SKM-1 (cell line): ENCODE measurements around the gene ZBTB32.
A peak's percentile ranks its signal among the peaks of the same experiment; 100 is the strongest.

Experiments
- DNase-seq: peaks from one replicate; lab custom pipeline; 2025; ENCODE audit not compliant: unreplicated experiment; lab: John Stamatoyannopoulos, UW

The ZBTB32 gene

DNA sequence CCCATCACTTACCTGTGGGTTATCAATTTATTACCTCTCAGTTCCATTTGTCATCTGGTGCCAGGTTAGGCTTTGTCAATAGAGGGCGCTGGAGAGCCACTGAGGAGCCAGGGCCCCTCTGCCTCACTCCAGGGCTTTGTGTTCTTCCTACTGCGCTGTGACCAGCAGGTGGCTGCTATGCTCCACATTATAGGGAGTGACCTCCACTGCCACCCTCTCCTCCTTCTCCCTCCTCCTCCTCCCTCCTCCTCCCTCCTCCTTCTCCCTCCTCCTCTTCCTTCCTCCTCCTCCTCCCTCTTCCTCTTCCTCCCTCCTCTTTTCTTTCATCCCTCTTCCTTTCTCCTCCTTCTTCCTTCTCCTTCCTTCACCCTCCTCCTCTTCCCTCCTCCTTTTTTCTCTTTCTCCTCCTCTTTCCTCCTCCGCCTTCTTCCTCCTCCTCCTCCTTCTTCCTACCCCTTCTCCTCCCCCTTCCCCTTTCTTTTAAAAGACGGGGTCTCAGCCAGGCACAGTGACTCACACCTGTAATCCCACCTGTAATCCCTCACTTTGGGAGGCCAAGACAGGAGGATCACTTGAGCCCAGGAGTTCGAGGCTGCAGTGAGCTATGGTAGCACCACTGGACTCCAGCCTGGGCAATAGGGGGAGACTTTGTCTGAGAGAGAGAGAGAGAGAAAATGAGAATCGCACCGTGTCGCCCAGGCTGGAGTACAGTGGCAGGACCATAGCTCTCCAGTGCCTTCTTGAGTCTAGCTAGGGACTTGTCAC lies 10.3 kb upstream of the ZBTB32 start:
- DNase-seq, result peak; percentile 75

DNA sequence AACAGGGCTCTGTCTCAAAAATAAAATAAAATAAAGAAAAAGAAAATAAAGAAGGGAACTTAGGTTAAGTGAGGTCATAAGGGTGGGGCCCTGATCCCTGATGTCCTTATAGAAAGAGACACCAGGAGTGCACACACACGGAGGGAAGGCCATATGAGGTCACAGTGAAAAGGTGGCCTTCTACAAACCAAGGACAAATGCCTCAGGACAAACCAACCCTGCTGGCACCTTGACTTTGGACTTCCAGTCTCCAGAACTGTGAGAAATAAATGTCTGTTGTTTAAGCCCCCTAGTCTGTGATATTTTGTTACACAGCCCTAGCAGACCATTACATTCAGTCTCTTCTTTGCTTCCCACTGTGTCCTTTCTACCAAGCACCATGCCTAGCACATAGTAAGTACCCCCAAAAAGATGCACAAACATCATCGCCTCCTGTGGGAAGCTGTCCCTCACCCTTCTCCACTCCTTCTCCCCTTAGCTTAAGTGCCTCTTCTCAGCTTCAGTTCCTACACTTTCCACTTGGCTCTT lies 8.4 kb upstream of the ZBTB32 start:
- DNase-seq, result no peak

DNA sequence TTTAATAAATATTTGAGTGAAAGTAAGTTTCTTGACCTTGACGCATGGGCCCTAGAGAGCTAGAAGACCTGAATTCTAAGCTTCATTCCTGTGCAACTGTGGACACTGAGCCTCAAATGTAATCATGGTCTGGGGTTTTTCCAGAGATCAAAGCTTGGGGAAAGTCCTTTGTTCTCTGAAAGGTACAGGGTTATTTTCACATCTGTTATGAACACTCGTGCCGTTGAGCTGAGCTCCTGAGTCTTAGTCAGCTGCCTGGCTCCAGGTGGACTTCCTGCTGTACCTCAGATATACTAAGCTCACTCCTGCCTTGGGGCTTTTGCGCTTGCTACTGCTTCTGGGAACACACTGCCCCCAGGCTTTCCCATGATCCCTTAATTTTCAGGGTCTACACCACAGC lies 7.5 kb upstream of the ZBTB32 start:
- no peak for DNase-seq

DNA sequence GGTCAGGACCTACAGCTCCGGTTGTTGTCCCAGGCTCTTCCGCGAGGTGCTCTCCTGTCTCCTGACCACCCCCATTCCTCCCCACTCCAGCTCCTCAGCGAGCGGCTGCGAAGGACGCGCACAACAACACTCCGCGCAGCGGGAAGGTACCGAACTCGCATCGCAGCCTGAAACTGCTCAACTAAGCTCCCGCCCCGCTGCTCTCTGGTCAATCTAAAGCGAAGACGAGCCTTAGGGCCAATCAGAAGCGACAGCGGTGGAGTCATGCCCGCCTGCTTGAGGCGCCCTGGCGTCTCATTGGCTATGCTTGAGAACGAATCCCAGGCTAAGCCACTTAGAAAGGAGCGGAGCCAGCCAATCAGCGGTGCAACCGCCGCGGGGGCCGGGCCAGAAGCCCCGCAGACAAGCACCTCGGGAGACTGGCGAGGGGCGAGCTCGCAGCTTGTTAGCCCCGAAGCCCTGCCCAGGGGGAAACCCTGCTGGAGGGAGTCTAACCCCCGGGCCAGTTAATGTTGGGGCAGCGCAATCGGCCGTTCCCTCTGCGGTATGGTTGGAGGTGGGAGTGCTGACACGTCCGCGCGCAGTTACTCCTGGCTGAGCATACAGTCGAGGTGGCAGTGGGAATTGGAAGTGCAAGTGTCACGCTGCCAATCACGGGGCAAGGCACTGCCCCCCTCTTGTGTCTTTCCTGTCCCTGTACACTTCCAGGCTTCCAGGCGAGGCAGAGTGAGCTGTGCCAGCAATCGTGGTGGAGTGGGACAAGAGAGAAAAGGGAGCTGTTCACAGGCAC lies 1.9 kb upstream of the ZBTB32 start:
- DNase-seq, result peak; percentile 88

DNA sequence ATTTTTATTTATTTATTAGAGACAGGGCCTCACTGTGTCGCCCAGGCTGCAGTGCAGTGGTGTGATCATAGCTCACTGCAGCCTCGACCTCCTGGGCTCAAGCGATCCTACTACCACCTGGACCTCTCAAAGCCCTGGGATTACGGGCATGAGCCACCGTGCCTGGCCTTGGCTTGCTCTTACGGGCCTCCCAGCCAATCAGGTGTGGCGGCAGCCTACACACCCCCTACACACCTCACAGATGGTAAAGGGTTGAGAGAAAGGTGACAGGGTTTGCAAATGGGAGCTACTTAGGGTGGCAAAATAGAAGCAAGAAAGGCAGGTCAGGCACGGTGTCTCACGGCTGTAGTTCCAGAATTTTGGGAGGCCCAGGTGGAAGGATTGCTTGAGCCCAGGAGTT lies 1.0 kb upstream of the ZBTB32 start:
- no peak for DNase-seq

DNA sequence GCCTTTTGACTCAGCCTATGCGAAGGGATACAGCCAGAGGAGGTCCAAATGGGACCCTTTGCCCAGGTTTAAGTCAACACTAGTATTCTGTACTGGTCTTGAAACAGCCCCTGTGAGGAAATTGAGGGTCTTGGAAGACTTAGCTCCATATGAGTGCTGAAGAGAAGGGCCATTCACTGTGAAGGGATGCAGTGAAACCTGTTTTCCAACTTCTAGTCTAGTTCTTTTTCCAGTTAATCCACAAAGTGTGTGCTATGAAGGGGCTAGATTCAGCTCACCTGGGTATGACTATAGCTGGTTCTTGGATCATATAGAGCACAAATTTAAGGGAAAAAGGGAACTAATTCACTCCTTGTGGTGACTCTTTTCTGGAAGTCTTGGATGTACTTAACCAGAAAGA lies 4.0 kb downstream of the ZBTB32 start:
- no peak for DNase-seq

DNA sequence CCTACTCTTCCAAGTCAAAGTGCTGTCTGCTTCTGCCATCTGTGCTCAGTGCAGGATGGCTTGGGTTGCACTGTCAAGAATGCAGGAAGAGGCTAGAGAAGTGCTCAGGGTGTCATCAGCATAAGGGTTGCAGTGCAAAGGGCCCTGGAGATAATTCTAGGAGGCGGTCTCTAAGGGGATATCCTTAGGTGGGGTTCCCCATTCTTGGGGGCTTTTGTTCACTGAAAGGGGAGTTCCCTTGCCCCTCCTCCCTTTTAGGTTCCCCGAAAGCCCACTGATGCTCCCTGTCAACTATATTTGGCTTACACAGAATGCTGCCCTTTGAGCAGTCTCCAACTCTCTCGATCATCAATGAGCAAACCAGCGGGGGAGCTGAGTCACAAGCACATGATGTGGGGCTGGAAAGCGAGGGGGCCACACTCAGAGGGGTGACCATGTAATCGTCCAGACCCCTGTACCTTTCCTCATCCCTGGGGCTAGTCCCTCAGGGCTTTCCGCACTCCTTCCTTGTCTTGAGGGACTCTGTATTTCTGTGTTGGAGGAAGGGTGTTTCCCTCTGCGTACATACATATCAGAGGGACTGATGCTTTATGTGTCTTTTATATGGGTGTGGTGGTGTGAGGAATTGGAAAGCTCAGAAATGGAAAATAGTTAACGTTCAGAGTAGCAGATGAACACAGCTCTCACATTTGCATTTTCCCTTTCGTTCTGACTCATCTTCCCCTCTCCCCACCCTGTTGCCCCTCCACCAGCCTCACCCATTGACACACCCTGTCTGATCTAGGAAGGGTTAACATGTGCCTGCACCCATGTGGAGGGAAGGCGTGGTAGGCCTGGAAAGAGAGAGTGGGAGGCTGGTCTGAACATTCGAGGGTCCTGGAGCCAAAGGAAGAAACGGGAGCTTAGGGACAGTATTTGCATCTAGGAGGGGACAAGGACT lies 6.7 kb downstream of the ZBTB32 start:
- no peak for DNase-seq

DNA sequence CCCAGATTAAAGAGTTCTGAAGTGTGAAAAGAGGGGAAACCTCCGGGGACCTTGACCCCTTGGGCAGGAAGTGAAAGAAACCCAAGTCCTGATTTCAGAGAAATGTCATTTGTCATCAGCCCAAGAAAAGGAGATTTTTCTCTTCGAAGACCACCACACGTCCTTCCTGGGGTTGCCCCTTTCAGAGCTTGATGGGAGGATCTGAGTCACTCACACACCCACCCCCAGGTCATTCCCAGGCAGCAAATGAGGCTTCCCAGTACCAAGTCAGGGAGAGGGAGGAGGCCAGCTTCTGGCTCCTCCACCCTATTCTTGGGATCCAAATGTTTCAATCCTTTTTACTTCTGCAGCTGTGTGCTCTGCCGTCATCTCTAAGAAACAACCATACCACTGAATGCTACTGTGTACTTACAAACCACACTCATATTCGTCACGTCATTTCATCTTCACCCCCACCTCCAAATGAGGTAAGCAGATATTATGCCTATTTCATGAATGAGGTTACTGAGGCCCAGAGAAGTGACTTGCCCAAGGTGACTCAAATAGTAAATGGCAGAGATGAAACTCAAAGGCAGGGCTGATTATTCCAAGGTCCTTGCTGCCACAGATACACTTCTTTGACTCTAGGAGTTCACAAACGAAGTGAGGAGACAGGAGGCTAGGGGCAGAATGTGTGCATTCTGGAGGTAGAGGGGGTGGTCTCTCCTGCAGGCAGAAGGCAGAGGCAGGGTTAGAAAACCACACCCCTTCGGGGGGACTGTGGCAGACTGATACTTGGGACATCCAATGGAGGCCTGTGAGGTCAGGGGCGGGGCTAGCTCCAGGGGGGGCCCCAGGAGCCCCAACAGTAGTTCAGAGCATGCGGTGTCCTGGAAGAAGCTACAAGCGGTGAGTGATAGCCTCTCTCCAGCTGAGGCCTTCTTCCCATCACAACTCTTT lies 8.5 kb downstream of the ZBTB32 start:
- DNase-seq, result no peak

DNA sequence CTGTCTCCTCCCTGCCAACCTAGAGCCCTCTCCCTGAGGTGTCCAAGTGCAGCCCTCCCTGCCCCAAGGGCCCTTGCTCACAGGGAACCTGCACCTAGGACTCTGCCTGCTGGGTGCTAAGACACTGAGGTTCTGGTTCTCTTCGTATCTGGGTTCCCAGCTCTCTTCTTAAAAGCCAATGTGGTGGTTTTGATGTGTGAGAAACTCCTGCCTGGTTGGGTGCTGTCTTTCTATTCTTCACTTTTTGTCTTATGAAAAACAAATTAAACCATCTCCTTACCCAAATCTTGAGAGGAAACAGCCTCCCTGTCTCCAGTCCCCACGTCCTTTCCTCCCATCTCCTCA lies 9.1 kb downstream of the ZBTB32 start:
- no peak for DNase-seq

DNA sequence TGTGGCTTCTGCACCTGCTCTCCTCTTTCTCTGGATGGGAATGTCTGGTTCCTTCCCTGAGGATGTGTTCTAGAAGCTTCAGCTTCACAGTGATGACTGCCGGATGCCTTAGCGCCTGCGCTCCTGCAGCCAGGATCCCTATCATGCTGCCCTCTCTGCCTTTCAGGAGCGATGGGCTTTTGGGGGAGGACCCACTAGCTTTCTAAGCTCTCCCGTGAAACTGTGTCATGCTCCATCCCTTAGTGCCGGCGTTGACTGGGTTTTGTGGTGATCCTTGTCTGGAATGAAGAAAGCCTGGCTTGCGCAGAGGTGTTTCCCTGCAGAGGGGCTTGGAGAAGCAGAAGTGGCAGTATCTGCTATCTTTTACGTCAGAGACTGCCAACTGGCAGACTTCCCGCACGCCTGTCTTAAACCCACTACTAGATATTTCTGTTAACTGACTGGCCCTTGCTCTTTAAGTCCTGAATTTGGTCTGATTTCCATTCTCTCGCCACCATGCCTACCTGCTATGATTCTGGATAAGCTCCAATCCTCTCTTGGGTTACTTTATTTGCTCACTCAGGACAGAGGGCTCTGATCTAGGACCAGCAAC lies 9.6 kb downstream of the ZBTB32 start:
- DNase-seq, result no peak

DNA sequence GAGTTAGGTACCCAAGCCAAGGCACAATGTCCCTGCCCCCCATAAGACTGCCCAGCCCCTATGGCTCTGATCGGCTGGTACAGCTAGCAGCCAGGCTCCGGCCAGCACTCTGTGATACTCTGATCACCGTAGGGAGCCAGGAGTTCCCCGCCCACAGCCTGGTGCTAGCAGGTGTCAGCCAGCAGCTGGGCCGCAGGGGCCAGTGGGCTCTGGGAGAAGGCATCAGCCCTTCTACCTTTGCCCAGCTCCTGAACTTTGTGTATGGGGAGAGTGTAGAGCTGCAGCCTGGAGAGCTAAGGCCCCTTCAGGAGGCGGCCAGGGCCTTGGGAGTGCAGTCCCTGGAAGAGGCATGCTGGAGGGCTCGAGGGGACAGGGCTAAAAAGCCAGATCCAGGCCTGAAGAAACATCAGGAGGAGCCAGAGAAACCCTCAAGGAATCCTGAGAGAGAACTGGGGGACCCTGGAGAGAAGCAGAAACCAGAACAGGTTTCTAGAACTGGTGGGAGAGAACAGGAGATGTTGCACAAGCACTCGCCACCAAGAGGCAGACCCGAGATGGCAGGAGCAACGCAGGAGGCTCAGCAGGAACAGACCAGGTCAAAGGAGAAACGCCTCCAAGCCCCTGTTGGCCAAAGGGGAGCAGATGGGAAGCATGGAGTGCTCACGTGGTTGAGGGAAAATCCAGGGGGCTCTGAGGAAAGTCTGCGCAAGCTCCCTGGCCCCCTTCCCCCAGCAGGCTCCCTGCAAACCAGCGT lies 10.4 kb downstream of the ZBTB32 start:
- no peak for DNase-seq

DNA sequence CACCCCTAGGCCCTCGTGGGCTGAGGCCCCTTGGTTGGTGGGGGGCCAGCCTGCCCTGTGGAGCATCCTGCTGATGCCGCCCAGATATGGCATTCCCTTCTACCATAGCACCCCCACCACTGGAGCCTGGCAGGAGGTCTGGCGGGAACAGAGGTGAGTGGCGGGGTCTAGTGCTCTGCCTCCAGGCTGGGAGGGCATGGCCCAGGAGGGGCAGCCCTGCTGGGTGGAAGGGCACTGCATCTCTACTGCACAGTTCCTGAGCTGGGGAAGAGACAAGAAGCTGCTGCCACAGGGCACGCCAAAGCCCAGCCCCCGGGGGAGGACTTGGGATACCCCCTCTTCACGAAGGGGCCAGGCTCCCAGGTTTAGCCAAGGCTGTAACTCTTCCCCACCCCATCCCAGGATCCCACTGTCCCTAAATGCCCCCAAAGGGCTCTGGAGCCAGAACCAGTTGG lies 11.0 kb downstream of the ZBTB32 start:
- no peak for DNase-seq

DNA sequence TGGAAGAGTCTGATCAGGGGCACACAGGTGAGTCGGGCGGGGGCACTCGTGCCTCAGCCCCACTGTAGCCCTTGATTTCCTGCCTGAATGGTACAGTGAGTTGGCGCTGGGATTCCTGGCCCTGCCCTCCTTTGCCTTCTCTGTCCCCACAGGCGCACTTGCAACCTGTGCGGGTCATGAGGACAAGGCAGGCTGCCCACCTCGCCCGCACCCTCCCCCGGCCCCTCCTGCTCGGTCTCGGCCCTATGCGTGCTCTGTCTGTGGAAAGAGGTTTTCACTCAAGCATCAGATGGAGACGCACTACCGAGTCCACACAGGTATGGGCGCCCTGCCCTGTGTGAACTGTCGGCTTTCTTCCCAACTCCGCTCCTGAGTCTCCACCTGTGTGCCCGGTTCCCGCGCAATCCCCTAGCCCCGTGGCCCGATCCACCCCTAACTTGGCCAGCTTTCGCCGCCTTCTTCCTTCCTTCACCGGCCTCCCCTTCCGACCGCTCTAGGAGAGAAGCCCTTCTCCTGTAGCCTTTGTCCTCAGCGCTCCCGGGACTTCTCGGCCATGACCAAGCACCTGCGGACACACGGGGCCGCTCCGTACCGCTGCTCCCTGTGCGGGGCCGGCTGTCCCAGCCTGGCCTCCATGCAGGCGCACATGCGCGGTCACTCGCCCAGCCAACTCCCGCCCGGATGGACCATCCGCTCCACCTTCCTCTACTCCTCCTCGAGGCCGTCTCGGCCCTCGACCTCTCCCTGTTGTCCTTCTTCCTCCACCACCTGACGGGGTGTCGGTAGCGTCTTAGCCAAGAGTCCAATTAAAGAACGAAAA lies 11.8 kb downstream of the ZBTB32 start:
- DNase-seq, result no peak

DNA sequence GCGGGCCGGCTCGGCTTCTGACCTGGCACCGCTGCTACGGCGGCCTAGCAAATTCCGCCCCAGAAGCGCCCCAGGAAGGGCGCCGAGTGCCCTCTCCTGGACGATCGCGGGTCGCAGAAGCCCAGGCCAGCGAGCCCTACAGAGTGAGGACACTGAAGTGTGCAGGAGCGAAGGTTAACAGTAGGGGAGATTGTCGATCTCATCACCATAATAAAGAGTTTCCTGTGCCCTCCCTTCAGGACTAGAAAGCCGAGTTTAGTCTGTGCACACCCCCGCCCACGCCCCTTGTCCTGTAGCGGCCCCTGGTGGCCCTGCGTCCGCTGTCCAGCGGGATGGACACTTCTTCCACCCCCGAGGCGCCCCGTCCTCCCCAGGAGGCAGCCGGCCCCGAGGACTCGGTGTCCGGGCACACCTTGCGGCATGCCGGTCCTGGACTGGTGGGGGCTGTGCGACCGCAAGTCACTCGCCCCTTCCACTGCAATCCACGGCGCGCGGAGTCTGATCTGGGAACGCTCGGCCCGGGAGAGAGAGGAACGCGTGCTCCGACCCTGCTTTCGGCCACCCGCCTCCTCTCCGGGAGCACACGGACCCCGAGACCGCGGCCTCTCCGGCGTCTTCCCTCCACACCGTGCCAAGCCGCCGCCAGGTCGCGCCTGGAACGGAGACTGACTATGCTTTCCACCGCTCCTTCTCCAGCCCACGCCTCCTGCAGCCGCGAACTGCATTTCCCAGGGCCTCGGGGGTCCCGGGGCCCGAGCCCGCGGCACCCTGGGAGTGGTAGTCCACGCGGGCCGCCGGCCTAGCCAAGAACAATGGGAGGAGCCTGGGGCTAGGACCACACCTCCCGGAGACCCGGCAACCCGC lies 12.7 kb downstream of the ZBTB32 start:
- DNase-seq, result peak; percentile 95

DNA sequence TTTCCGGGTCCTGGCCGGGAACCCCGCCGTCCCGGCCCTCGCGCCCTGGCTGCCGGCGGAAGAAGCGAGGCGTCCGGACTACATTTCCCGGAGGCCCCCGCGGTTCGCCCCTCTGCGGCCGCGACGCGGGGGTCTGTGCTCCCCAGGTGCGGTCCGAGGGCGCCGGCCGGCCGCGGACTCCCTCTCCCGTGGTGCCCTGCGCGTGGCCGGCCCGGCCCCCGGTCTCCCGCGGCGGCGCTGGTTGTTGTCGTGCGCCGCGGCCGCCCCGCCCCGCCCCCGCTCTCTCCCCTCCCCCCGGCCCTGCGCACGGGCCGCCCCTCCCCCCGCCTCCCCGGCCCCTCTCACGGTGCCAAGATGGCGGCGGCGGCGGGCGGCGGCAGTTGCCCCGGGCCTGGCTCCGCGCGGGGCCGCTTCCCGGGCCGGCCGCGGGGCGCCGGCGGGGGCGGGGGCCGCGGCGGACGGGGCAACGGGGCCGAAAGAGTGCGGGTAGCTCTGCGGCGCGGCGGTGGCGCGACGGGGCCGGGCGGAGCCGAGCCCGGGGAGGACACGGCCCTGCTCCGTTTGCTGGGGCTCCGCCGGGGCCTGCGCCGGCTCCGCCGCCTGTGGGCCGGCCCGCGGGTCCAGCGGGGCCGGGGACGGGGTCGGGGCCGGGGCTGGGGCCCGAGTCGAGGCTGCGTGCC lies 13.4 kb downstream of the ZBTB32 start, which contains the start of gene KMT2B:
KMT2B (plus strand) TSS at position 339 of the 680 bp plus-strand sequence; CDS start at position 355, 16 bp downstream.
- DNase-seq, result no peak

DNA sequence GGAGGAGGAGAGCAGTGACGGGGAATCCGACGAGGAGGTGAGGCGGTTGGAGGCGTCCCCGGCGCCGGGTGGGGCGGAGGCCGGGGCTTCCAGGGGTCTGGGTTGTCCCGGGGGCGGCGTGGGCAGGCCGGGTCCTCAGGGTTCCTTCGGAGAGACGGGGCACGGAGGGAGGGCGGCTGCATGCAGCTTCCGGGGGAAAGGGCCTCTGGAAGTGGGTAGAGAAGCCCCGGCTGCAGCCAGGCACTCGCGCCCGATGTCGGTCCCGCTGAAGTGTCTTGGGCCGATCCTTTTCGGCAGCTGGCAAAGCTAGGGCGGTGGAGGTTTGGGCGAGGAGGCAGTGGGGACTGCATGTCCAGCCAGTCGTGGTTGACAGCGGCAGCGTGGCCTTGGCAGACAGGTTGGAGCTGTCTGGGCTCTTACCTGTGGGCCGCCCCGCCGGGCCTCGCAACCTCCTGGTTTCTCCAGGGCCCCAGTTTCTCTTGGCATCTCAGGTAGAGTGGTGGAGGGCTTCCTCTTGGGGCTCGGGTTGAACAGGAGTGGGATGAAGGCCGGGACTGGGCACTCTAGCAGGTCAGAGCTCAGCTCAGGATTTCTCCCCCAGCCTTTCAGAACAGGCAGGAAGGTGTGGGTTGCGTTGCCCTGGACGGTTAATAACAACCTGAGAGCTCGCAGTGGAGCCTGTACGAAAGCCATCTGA lies 14.1 kb downstream of the ZBTB32 start:
- no peak for DNase-seq
